Daoy (cell line): Measurements from ENCODE around the gene APBA2. TPM values are rescaled to one million over a fixed set of nuclear protein-coding genes. Genes with fewer than 3 reads are reported as not detected.

Experiments used
- DNase-seq: peaks from one replicate; pipeline ENCODE4 v3.0.0-alpha.2; 2015; ENCODE audit warnings: low read depth
- total RNA-seq: library from RNA; depleted of rRNA; stranded (reverse); fragments of >200 nt; shearing (Covaris generic); gene quantifications from 2 replicates; pipeline ENCODE4 v1.2.3, GENCODE V29; 2014

APBA2 gene
- total RNA-seq, 1 experiment from 2014 or later: 21.5 TPM

GRCh38 chr15:29102911-29103823 lies 217.4 kb downstream of the APBA2 start:
- DNase-seq: no peak

- DNase-seq: peak; percentile 79
Observed at GRCh38 chr15:29103824-29104565, 218.2 kb downstream of the APBA2 start.

DNA sequence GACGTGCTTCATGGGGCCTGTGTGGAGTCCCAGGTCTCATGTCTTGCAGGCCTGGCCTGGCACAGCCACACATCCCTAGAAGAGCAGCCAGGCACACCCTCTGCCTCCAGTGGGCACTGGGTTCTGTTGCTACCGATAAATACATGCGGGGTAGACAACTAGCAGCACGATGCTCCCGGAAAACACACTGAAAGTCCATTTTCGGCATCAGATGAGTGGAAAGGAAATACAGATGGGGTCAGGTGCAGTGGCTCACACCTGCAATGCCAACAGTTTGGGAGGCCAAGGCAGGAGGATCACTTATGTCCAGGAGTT lies 218.7 kb downstream of the APBA2 start:
- no peak for DNase-seq

DNA sequence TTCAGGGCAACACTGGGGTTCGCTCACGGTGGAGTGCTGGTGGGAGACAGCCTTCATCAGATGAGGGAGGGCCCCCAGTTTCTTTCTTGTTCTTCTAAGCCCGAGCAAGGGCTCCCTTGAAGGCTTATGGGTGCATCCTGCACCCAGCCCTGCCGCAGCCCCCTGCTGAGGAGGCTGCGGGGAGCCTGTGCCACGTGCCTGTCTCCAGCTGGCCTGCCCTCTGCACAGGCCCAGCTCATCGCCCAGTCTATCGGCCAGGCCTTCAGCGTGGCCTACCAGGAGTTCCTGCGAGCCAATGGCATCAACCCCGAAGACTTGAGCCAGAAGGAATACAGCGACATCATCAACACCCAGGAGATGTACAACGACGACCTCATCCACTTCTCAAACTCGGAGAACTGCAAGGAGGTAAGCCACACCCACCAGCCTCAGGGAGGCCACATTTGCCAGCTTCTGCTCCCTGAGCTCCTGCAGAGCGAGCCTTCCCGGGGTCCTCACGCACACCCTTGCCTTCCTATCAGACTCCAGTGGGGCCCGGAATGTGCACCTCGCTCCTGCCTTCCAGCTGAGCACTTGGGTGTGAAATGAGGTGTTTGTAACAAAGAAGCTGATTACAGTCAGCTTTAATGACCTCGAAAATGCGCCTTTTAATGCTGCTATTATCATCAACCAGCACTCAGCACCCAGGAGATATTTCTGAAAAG lies 219.5 kb downstream of the APBA2 start:
- no peak for DNase-seq

- DNase-seq: no peak
Observed at GRCh38 chr15:29106116-29106515, 220.3 kb downstream of the APBA2 start.

DNA sequence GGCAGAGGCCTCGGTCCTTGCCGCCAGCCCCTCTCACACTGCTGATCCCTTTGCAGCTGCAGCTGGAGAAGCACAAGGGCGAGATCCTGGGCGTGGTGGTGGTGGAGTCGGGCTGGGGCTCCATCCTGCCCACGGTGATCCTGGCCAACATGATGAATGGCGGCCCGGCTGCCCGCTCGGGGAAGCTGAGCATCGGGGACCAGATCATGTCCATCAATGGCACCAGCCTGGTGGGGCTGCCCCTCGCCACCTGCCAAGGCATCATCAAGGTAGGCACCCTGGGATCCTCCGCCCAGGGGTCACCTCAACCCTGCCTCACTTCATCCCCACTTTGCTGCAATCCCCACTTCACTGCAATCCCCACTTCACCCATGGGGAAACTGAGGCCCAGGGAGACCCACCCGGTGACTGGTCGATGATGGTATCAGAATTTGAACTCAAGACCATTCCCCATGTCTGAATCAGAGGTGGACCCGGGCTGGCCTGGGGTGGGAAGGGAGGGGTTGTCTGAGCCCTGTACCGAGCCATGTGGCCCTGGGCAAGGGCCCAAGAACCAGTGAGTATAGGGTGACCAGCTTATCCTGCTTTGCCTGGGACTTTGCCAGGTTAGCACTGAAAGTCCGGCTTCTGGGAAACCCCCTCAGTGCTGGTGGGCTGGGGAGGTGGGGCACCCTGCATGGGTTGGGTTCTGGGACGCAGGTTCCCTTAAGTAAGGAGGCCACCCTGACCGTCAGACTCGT lies 220.9 kb downstream of the APBA2 start:
- no peak for DNase-seq

- no peak for DNase-seq
Observed at GRCh38 chr15:29107291-29107890, 221.6 kb downstream of the APBA2 start.

- DNase-seq: no peak
Observed at GRCh38 chr15:29107971-29108645, 222.3 kb downstream of the APBA2 start.

DNA sequence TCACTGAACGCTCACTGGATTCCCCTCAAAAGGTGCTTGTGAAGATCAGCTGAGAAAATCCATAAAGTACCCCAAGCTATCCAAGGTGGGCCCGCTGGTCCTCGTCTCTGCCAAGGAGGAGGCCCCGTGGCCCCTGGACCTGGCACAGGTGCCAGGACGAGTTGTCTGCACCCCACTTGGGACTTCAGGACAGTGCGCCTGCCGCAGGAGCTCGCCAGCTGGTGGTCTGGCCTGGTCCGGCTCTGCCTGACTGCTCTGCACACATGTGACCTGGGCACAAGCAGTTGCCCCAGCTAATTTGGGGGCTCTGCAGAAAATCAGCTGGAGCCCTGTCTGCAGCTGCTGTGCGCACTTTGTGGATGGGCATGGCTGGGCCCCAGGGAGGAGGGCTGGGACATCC lies 224.0 kb downstream of the APBA2 start:
- DNase-seq: no peak

DNA sequence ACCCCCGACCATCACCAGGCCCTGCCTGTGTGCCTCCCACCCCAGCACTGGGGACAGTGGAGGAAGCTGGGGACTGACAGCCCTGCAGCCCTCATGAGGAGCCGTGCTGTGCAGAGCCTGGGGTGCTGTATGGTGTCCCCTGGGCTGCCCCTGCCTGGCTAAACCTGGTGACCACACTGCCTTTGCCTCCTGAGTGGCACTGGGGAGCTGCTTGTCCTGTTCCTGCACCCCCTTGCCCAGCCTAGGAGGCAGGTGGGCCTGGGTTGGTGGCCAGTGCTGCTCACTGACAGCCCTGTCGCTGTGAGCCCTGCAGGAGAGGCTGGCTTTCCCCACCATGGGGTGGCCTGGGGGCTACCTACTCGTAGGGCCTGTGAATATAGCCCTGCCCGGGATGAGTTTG lies 224.4 kb downstream of the APBA2 start:
- no peak for DNase-seq

- no peak for DNase-seq
Observed at GRCh38 chr15:29110733-29111132, 225.0 kb downstream of the APBA2 start.

- DNase-seq: no peak
Observed at GRCh38 chr15:29111705-29112281, 226.0 kb downstream of the APBA2 start.

DNA sequence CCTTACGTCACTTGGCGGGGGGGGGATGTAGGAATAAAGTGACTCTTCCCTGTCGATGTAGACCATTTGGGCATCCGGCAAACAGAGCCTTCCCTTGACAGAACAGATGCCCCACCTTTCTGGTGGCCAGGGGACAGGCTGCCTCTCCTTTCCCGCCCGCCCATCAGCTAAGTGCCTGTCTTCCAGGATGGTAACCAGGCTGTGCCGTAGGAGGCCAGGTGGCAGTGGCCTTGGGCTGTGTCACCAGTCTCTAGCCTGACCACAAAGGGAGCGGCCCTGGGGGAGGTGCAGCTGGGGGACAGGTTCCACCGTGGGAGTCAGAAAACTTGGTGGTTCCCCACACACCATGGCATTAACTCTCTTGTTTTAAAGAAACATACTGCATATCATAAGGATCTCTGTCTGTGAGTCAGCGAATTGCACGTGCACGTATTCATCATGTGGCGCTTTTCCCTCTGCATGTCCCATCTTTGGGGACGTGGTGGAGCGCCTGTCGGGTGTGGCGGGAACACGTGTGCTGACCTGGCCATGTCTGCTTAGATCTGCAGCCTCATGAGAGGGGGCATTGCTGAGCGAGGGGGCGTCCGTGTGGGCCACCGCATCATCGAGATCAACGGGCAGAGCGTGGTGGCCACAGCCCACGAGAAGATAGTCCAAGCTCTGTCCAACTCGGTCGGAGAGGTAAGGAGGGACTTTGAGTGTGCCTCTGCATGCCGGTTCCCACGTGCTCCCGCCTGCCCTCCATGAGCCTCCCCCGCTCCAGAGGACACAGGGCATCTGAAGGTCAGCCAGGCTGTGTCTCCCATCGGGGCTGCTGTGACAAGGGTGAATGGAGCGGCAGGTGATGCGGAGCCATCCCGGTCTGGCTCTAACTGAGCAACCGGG lies 227.8 kb downstream of the APBA2 start:
- DNase-seq: no peak

DNA sequence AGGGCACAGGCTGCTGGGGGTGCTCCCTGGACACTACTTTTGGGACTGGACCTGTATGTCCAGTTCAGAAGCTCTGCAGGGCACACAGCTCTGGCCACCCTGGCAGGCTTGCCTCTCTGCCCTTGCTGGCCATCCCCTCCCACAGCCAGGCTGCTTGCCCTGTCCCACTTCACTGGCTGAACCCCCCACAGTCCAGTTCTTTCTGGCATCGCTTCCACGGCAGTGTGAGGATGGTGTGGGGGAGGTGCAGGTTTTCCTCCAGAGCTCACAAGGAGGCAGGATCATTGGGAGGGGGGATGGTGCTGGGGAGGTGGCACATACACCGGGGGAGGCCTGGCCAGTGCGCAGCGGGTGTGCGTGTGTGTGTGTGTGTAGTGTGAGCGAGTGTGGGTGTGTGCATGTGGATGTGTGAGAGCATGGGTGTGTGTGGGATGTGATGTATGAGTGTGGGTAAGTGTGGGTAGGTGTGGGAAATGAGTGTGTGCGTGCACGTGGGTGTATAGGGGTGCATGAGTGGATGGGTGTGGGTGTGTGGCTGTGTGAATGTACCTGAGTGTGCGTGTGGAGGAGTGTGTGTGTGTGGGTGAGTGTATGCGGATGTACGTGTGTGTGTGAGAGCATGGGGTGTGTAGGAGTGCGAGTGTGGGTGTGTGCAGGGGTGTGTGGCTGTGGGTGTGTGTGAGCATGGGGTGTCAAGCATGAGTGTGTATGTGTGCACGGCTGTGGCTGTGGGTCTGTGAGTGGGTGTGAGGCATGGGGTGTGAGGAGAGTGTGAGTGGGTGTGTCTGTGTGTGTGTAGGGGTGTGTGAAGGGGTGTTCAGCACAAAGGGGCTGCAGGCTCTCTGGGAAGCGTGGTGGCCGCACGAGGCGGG lies 228.7 kb downstream of the APBA2 start:
- DNase-seq: no peak

- no peak for DNase-seq
Observed at GRCh38 chr15:29115093-29115991, 229.6 kb downstream of the APBA2 start.

- no peak for DNase-seq
Observed at GRCh38 chr15:29116970-29117700, 231.4 kb downstream of the APBA2 start.

DNA sequence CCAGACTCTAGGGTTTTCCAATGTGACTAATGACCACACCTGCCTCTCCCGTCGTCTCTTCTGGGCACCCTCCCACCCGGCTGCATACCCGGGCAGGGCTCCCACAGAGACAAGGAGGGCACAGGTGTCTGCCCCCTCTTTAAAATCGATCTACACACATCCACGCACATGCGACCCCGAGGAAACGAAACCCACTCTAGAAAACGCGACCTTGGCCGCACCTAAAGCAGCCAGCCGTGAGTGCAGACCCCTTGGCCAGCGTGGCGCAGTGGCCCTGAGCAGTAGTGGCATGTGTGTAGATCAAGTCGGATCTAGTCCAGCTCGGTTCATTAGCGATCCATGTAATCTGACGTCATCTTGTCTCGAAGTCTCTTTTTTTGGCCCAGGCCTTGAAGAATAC lies 232.0 kb downstream of the APBA2 start:
- DNase-seq: no peak
